Endothelial cell of umbilical vein (primary cell): ENCODE measurements around the gene GRID1.

Experiments used
- CTCF ChIP-seq, 2 donors: IDR thresholded peaks; 1 replicate in 1 of 2; 2 replicates in 1 of 2; pipeline ENCODE4 v1.5.1; 2011; ENCODE audit warnings: low read length in 2 of 2, mild to moderate bottlenecking in 2 of 2, moderate library complexity in 2 of 2, control low read depth in 1 of 2, inconsistent platforms in 1 of 2, low read depth in 1 of 2; ENCODE audit not compliant: insufficient read depth in 1 of 2; ENCODE audit errors: extremely low read depth in 1 of 2
- EZH2 ChIP-seq: IDR thresholded peaks from 2 replicates; pipeline ENCODE4 v1.6.1; 2012; ENCODE audit warnings: borderline replicate concordance, low read depth, mild to moderate bottlenecking, moderate library complexity, low read length, inconsistent platforms; ENCODE audit not compliant: severe bottlenecking
- FOS ChIP-seq: IDR thresholded peaks from 2 replicates; pipeline ENCODE4 v1.6.1; 2011; ENCODE audit warnings: mild to moderate bottlenecking, low read length, moderate library complexity, borderline replicate concordance; ENCODE audit not compliant: insufficient read depth
- MAX ChIP-seq: IDR thresholded peaks from 2 replicates; pipeline ENCODE4 v1.6.1; 2011; ENCODE audit not compliant: insufficient read depth, insufficient read length
- POLR2AphosphoS5 ChIP-seq: IDR thresholded peaks from 2 replicates; pipeline ENCODE4 v1.6.1; 2012; ENCODE audit warnings: low read depth, mild to moderate bottlenecking, control low read depth, low read length, moderate library complexity; ENCODE audit not compliant: insufficient read depth

GRCh38 chr10:86167762-86168128 is 198.8 kb downstream of the GRID1 start:
- TF ChIP-seq MAX (no peak), FOS (no peak), EZH2 (no peak), CTCF (IDR thresholded peaks at IDR 0.05; ENCODE audit: extremely low read depth in 1 of 2, insufficient read depth in 1 of 2, low read depth in 1 of 2, low read length in 2 of 2) (no peak), POLR2AphosphoS5 (no peak)
